Measurements from ENCODE around the gene HSD17B4.
"Not testable (repeated sequence)": the region's sequence is repeated elsewhere in the genome, so short reads cannot be mapped to it uniquely, and the experiment has no call there.

Gene HSD17B4

GRCh38 chr5:119420169-119420568, 32.1 kb upstream of the HSD17B4 start:
- no peak overlapping the region for H3K4me3 ChIP-seq (ENCODE audit: low read depth, low read length)
- no peak for DNase-seq (ENCODE audit: low read depth)
- no peak for TF ChIP-seq CTCF (IDR thresholded peaks at IDR 0.05; ENCODE audit: insufficient read depth, low read depth, low read length, missing control alignments)

DNA sequence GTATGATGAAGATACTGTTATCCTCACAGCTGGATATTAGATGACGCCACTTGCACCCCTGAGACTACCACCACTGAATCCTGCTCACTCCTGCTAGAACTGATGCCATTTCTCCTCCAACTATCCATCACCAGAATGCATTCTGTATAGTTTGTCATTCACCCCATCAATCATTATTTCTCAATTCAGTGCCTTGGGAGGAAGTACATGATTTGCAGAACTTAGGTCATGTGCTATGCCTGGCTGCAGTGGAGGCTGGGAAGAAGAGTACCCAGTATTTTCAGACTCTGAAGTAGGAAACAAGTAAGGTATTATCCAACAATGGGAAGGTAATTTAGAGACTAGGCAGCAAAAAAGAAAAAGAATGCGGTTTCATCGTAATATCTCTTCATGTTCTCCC, 26.2 kb upstream of the HSD17B4 start:
- no peak for TF ChIP-seq CTCF (IDR thresholded peaks at IDR 0.05; ENCODE audit: insufficient read depth, low read depth, low read length, missing control alignments)
- no peak for DNase-seq (ENCODE audit: low read depth)

DNA sequence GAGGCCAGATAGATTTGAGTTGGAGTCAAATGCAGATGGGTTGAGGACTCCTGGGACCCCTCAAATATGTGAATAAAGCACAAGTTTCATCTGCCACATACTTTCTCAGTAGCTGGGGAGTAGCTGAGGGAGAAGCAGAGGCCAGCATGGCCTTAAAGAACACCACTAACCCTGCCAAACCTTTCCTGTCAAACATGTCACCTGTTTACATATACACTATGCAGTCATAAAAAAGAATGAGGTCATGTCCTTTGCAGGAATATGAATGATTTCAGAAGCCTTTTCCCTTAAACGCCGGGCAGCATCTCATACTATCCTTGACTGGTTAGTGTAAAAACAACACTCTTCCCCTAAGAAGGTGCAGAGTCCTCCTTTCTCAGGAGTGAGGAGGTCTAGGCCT, 25.2 kb upstream of the HSD17B4 start:
- H3K4me3 ChIP-seq (ENCODE audit: low read depth, low read length), result no peak overlapping the region
- DNase-seq (ENCODE audit: low read depth), result no peak
- TF ChIP-seq CTCF (IDR thresholded peaks at IDR 0.05; ENCODE audit: insufficient read depth, low read depth, low read length, missing control alignments), result no peak

More for the DNA sequence above, 26.2 kb upstream of the HSD17B4 start:
- no peak overlapping the region for H3K4me3 ChIP-seq (ENCODE audit: low read depth, low read length)

DNA sequence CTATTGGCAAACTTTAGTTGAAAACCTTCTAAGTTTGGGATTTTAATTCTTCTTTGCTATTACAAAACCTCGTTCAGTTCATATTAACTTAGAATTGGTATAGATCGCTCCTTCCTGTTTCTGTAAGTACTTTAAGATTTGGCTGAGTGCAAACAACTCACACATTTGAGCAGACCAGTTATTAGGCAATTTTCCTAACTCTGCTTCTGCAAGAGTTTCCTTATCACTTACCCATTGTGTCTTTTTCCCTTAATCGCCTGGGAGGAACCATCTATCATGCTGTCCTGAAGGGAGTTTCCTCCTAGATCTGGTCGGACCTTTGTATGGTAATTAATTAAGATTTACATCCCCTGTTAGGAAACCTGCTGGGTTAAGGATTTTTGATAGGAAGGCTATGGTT, 24.7 kb upstream of the HSD17B4 start:
- not testable (repeated sequence) for H3K4me3 ChIP-seq (ENCODE audit: low read depth, low read length); DNase-seq (ENCODE audit: low read depth)

- not testable (repeated sequence) for DNase-seq (ENCODE audit: low read depth); H3K4me3 ChIP-seq (ENCODE audit: low read depth, low read length)
Observed at GRCh38 chr5:119428166-119428565, 24.1 kb upstream of the HSD17B4 start.

GRCh38 chr5:119428574-119428973, 23.7 kb upstream of the HSD17B4 start:
- DNase-seq (ENCODE audit: low read depth); H3K4me3 ChIP-seq (ENCODE audit: low read depth, low read length): not testable (repeated sequence)

DNA sequence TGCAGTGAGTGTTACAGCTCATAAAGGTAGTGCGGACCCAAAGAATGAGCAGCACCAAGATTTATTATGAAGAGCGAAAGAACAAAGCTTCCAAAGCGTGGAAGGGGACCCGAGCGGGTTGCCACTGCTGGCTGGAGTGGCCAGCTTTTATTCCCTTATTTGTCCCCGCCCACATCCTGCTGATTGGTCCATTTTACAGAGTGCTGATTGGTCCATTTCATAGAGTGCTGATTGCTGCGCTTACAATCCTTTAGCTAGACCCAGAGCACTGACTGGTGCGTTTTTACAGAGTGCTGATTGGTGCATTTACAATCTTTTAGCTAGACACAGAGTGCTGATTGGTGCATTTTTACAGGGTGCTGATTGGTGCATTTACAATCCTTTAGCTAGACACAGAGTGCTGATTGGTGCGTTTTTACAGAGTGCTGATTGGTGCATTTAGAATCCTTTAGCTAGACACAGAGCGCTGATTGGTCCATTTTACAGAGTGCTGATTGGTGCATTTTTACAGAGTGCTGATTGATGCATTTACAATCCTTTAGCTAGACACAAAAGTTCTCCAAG, 19.5 kb upstream of the HSD17B4 start:
- H3K4me3 ChIP-seq (ENCODE audit: low read depth, low read length); DNase-seq (ENCODE audit: low read depth): not testable (repeated sequence)

DNA sequence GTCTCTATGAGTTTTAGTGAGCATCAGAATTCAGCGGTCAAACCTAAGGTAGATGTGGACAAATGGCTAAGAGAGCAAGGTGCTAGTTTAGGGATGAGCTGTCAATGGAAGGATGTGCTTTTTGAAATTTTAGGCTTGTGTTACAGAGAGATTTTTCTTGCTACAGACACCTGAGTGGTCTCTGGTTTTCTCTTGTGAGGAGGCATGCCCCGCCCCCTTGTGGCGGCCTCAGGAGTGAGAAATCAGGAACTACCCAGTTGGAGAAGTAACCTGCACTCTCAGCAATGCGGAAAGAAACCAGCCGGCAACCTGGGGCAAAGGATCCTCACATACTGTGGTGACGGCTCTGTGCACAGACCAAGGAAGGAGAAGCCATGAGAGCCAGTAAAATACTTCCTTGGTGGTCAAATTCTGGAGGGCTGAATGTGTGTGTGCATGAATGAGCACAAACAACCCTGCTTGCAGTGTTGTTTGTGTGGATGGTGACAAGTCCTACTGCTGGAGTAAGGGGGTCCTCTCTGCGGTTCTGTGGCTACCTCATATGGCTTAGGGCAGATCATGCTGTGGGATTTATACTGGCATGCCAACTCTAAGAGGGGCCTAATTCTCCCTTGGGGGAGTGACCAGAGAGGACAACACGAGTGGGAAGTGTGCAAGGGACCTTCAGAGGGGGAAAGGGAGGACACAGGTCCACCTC, 16.7 kb upstream of the HSD17B4 start:
- no peak overlapping the region for H3K4me3 ChIP-seq (ENCODE audit: low read depth, low read length)
- peak; percentile 84 for DNase-seq (ENCODE audit: low read depth)
- peak; percentile 69 for TF ChIP-seq CTCF (IDR thresholded peaks at IDR 0.05; ENCODE audit: insufficient read depth, low read depth, low read length, missing control alignments)

DNA sequence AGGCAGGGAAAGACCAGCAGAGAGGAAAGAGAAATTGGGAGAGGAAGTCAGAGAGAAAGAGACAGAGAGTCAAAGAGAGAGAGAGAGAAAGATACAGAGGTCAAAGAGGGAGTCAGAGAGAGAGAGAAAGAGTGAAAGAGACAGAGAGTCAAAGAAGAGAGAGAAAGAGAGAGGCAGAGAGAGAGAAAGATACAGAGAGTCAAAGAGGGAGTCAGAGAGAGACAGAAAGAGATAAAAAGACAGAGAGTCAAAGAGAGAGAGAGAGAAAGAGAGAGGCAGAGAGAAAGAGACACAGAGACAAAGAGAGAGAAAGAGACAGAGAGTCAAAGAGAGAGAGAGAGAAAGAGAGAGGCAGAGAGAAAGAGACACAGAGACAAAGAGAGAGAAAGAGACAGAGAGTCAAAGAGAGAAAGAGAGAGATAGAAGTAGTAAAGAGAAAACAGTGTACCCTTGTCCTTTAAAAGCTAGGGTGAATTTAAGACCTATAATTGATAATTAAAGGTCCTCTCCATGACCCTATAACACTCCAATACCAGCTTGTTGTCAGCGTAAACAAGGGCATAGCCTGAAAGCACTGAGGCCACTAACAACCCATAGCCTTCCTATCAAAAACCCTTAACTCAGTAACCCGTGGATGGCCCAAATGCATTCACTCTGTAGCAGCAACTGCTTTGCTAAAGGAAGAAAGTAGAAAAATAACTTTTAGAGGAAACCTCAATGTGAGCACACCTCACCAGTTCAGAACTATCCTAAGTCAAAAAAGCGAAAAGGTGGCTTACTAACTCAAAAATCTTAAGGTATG, 14.3 kb upstream of the HSD17B4 start:
- not testable (repeated sequence) for DNase-seq (ENCODE audit: low read depth)

DNA sequence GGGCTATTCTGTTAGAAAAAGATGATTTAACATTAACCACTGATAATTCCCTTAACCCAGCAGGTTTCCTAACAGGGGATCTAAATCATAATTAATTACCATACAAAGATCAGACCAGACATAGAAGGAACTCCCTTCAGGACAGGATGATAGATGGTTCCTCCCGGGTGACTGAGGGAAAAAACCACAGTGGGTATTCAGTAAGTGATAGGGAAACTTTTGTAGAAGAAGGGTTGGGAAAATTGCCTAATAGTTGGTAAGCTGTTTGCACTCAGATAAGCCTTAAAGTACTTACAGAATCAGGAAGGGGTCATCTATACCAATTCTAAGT, 13.7 kb upstream of the HSD17B4 start:
- H3K4me3 ChIP-seq (ENCODE audit: low read depth, low read length); DNase-seq (ENCODE audit: low read depth): not testable (repeated sequence)

More for the DNA sequence above, 14.3 kb upstream of the HSD17B4 start:
- not testable (repeated sequence) for H3K4me3 ChIP-seq (ENCODE audit: low read depth, low read length)

All from GM12865 (cell line).